HG03139 (cell line): ENCODE measurements around the gene FBXL15.
"Not testable (repeated sequence)": the region's sequence is repeated elsewhere in the genome, so short reads cannot be mapped to it uniquely, and the experiment has no call there.

Source experiments
- ATAC-seq: cut with Tn5 transposase; IDR thresholded peaks from one replicate; pipeline ENCODE4 v1.9.1; 2021; ENCODE audit not compliant: unreplicated experiment

Gene FBXL15

GRCh38 chr10:102452672-102453340 is 32.2 kb downstream of the FBXL15 start:
- no peak for ATAC-seq

GRCh38 chr10:102453502-102453901 is 32.9 kb downstream of the FBXL15 start:
- ATAC-seq, result no peak

- not testable (repeated sequence) for ATAC-seq
Measured at GRCh38 chr10:102454662-102455487, 34.2 kb downstream of the FBXL15 start.

- ATAC-seq, result no peak
Measured at GRCh38 chr10:102455893-102456471, 35.3 kb downstream of the FBXL15 start.

- no peak for ATAC-seq
Measured at GRCh38 chr10:102457591-102458150, 37.0 kb downstream of the FBXL15 start.

GRCh38 chr10:102458656-102459055 is 38.0 kb downstream of the FBXL15 start:
- ATAC-seq, result no peak

- ATAC-seq, result peak; percentile 13
Measured at GRCh38 chr10:102460836-102461186, 40.2 kb downstream of the FBXL15 start.

GRCh38 chr10:102461187-102462054 is 40.8 kb downstream of the FBXL15 start:
- ATAC-seq, result peak; percentile 80

- ATAC-seq, result no peak
Measured at GRCh38 chr10:102462512-102463054, 41.9 kb downstream of the FBXL15 start.

GRCh38 chr10:102463983-102464382 is 43.3 kb downstream of the FBXL15 start:
- ATAC-seq, result no peak

GRCh38 chr10:102465466-102465865 is 44.8 kb downstream of the FBXL15 start:
- ATAC-seq, result no peak

GRCh38 chr10:102467318-102467717 is 46.7 kb downstream of the FBXL15 start:
- no peak for ATAC-seq

GRCh38 chr10:102467971-102468438 is 47.4 kb downstream of the FBXL15 start:
- ATAC-seq, result no peak

- ATAC-seq, result no peak
Measured at GRCh38 chr10:102468683-102469082, 48.0 kb downstream of the FBXL15 start.

GRCh38 chr10:102470579-102471546 is 50.2 kb downstream of the FBXL15 start:
- ATAC-seq, result no peak
